H1 (cell line): ENCODE data around the gene MLANA. TPM values are rescaled to one million over a fixed set of nuclear protein-coding genes. Genes with fewer than 3 reads are reported as not detected.

Source experiments
- CTCF ChIA-PET: fragments of 300-600 bp; sonication (Branson Sonifier 250); formaldehyde crosslinking; loops from one replicate; lab custom pipeline; 2021; ENCODE audit not compliant: partially characterized antibody; lab: Charles Lee
- POLR2A ChIA-PET: fragments of 300-600 bp; sonication (Branson Sonifier 250); formaldehyde crosslinking; loops from one replicate; lab custom pipeline; 2021; ENCODE audit warnings: inconsistent platforms; ENCODE audit not compliant: partially characterized antibody; lab: Charles Lee
- DNase-seq, 2 experiments: peaks; one replicate each; pipeline versions ENCODE4 v3.0.0 to v3.0.0-alpha.2; 2010 to 2022; ENCODE audit warnings: low spot score in 2 of 2, low read depth in 1 of 2, mixed read lengths in 1 of 2
- FAIRE-seq: peaks from 2 replicates; lab custom pipeline; 2011; peaks lifted over from hg19 to GRCh38; lab: Jason Lieb, UNC
- H2AFZ ChIP-seq: 2 replicates; pipeline ENCODE4 v1.8.1; 2012; ENCODE audit warnings: low read length, inconsistent platforms
- H2AK5ac ChIP-seq: 2 replicates; pipeline ENCODE4 v1.6.1; 2013; ENCODE audit warnings: low read depth, low read length
- H2BK120ac ChIP-seq: replicated peaks from 2 replicates; pipeline ENCODE3; 2013; ENCODE audit warnings: low read depth, low read length, inconsistent platforms
- H2BK12ac ChIP-seq: 2 replicates; pipeline ENCODE4 v1.6.1; 2013; ENCODE audit warnings: low read depth, low read length
- H2BK15ac ChIP-seq: 2 replicates; pipeline ENCODE4 v1.6.1; 2013; ENCODE audit warnings: low read length
- H2BK20ac ChIP-seq: 2 replicates; pipeline ENCODE4 v1.6.1; 2013; ENCODE audit warnings: low read length
- H2BK5ac ChIP-seq: 2 replicates; pipeline ENCODE4 v1.6.1; 2013; ENCODE audit warnings: low read depth, low read length
- H3K14ac ChIP-seq: 2 replicates; pipeline ENCODE4 v1.6.1; 2013; ENCODE audit warnings: inconsistent platforms; ENCODE audit not compliant: insufficient read length
- H3K18ac ChIP-seq: 2 replicates; pipeline ENCODE4 v1.6.1; 2013; ENCODE audit warnings: low read length; ENCODE audit errors: extremely low read depth
- H3K23ac ChIP-seq: 2 replicates; pipeline ENCODE4 v1.6.1; 2013; ENCODE audit warnings: inconsistent platforms; ENCODE audit not compliant: insufficient read length
- H3K23me2 ChIP-seq: 2 replicates; pipeline ENCODE4 v1.6.1; 2013; ENCODE audit warnings: low read depth, low read length
- H3K27ac ChIP-seq: 2 replicates; pipeline ENCODE4 v1.6.1; 2011; ENCODE audit warnings: low read depth, low read length, inconsistent platforms
- H3K27me3 ChIP-seq, 4 experiments: replicated peaks in 1 of 4; 1 replicate in 1 of 4; 2 replicates in 3 of 4; pipeline versions ENCODE4 v1.6.1 to v1.8.1; 2011 to 2013; ENCODE audit warnings: low read length in 3 of 4, mild to moderate bottlenecking in 3 of 4, inconsistent platforms in 2 of 4, mixed read lengths in 2 of 4, moderate library complexity in 1 of 4; ENCODE audit not compliant: control insufficient read depth in 3 of 4, insufficient read depth in 3 of 4; ENCODE audit errors: extremely low read depth in 1 of 4
- H3K36me3 ChIP-seq, 4 experiments: 2 replicates each; pipeline versions ENCODE4 v1.6.1 to v1.8.1; 2011 to 2013; ENCODE audit warnings: mild to moderate bottlenecking in 4 of 4, low read length in 3 of 4, moderate library complexity in 2 of 4, control low read depth in 1 of 4, inconsistent platforms in 1 of 4; ENCODE audit not compliant: insufficient read depth in 4 of 4, control insufficient read depth in 2 of 4
- H3K4ac ChIP-seq: replicated peaks from 2 replicates; pipeline ENCODE3; 2013; ENCODE audit warnings: low read length, low read depth, mixed read lengths, inconsistent platforms; ENCODE audit not compliant: insufficient read length
- H3K4me1 ChIP-seq, 4 experiments: replicated peaks in 1 of 4; 1 replicate in 1 of 4; 2 replicates in 3 of 4; pipeline versions ENCODE4 v1.6.1 to v1.8.1; 2011 to 2013; ENCODE audit warnings: low read length in 3 of 4, inconsistent platforms in 2 of 4, mixed read lengths in 1 of 4; ENCODE audit not compliant: insufficient read depth in 4 of 4, control insufficient read depth in 3 of 4
- H3K4me2 ChIP-seq, 2 experiments: 2 replicates each; pipeline versions ENCODE4 v1.6.1 to v1.8.1; 2011 to 2013; ENCODE audit warnings: low read depth in 2 of 2, low read length in 2 of 2, control low read depth in 1 of 2, inconsistent platforms in 1 of 2, mild to moderate bottlenecking in 1 of 2; ENCODE audit not compliant: insufficient read depth in 1 of 2
- H3K4me3 ChIP-seq, 4 experiments: fragments of 200-600, 300-600 bp in 1 of 4; sonication (generic), shearing (Covaris generic), sonication (Bioruptor Twin) in 1 of 4; 2 replicates each; pipeline versions ENCODE4 v1.5.1 to v1.8.1; 2011 to 2016; ENCODE audit warnings: low read length in 4 of 4, low read depth in 3 of 4, control low read depth in 2 of 4, inconsistent platforms in 2 of 4, mild to moderate bottlenecking in 2 of 4, mixed read lengths in 1 of 4, moderate library complexity in 1 of 4; ENCODE audit not compliant: insufficient read depth in 2 of 4; ENCODE audit errors: extremely low read depth in 1 of 4
- H3K56ac ChIP-seq: replicated peaks from 2 replicates; pipeline ENCODE3; 2013; ENCODE audit warnings: low read depth, mild to moderate bottlenecking, mixed read lengths, low read length, inconsistent platforms; ENCODE audit not compliant: insufficient read length
- H3K79me1 ChIP-seq: 2 replicates; pipeline ENCODE4 v1.6.1; 2013; ENCODE audit warnings: low read depth, low read length, control low read depth
- H3K79me2 ChIP-seq, 2 experiments: 2 replicates each; pipeline versions ENCODE4 v1.6.1 to v1.8.1; 2012 to 2013; ENCODE audit warnings: low read length in 2 of 2, mild to moderate bottlenecking in 2 of 2, inconsistent platforms in 1 of 2; ENCODE audit not compliant: insufficient read depth in 2 of 2, control insufficient read depth in 1 of 2
- H3K9ac ChIP-seq, 4 experiments: replicated peaks in 1 of 4; 1 replicate in 1 of 4; 2 replicates in 3 of 4; pipeline versions ENCODE4 v1.6.1 to v1.8.1; 2011 to 2013; ENCODE audit warnings: low read depth in 3 of 4, low read length in 3 of 4, control low read depth in 2 of 4, mild to moderate bottlenecking in 2 of 4, moderate library complexity in 2 of 4, inconsistent platforms in 1 of 4; ENCODE audit errors: extremely low read depth in 1 of 4
- H3K9me3 ChIP-seq, 2 experiments: 2 replicates each; pipeline versions ENCODE4 v1.6.1 to v1.8.1; 2012 to 2013; ENCODE audit warnings: mild to moderate bottlenecking in 2 of 2, moderate library complexity in 2 of 2, control low read depth in 1 of 2, inconsistent platforms in 1 of 2, low read depth in 1 of 2, low read length in 1 of 2, mixed read lengths in 1 of 2; ENCODE audit not compliant: insufficient read depth in 2 of 2
- H4K20me1 ChIP-seq, 2 experiments: replicated peaks in 1 of 2; 2 replicates each; pipeline versions ENCODE3 to v1.8.1; 2011 to 2013; ENCODE audit warnings: inconsistent platforms in 2 of 2, low read length in 2 of 2, mild to moderate bottlenecking in 1 of 2; ENCODE audit not compliant: insufficient read depth in 2 of 2, control insufficient read depth in 1 of 2
- H4K5ac ChIP-seq: 2 replicates; pipeline ENCODE4 v1.6.1; 2013; ENCODE audit warnings: low read length, low read depth, mixed read lengths, inconsistent platforms; ENCODE audit not compliant: insufficient read length
- H4K8ac ChIP-seq: 2 replicates; pipeline ENCODE4 v1.8.0; 2013; ENCODE audit warnings: mild to moderate bottlenecking, moderate library complexity, low read length, inconsistent platforms; ENCODE audit not compliant: insufficient read depth; ENCODE audit errors: extremely low read depth
- H4K91ac ChIP-seq: replicated peaks from 2 replicates; pipeline ENCODE3; 2013; ENCODE audit warnings: low read length, mixed read lengths, inconsistent platforms; ENCODE audit not compliant: insufficient read length
- CHD2 ChIP-seq: IDR thresholded peaks from 2 replicates; pipeline ENCODE4 v1.6.1; 2012; ENCODE audit warnings: low read length, improper control_type of control experiment
- CTCF ChIP-seq, 3 experiments: IDR thresholded peaks; 1 replicate in 2 of 3; 2 replicates in 1 of 3; pipeline versions ENCODE4 v1.5.1 to v1.6.1; 2011; ENCODE audit warnings: low read length in 3 of 3, mild to moderate bottlenecking in 3 of 3, inconsistent platforms in 2 of 3, low read depth in 1 of 3, moderate library complexity in 1 of 3; ENCODE audit not compliant: insufficient read depth in 1 of 3; ENCODE audit errors: control extremely low read depth in 1 of 3
- EGR1 ChIP-seq: IDR thresholded peaks from 2 replicates; pipeline ENCODE4 v1.6.1; 2011; ENCODE audit warnings: low read depth, low read length, borderline replicate concordance
- GABPA ChIP-seq: IDR thresholded peaks from 2 replicates; pipeline ENCODE4 v1.6.1; 2011; ENCODE audit warnings: mild to moderate bottlenecking, low read length, moderate library complexity, borderline replicate concordance; ENCODE audit not compliant: insufficient read depth
- KDM4A ChIP-seq: IDR thresholded peaks from one replicate; pipeline ENCODE4 v1.7.1; 2012; ENCODE audit warnings: low read depth, mild to moderate bottlenecking, moderate library complexity, low read length, inconsistent platforms; ENCODE audit not compliant: severe bottlenecking
- MAFK ChIP-seq: IDR thresholded peaks from 2 replicates; pipeline ENCODE4 v1.6.1; 2012; ENCODE audit warnings: low read depth, mild to moderate bottlenecking, improper control_type of control experiment, low read length
- NANOG ChIP-seq: IDR thresholded peaks from 2 replicates; pipeline ENCODE4 v1.6.1; 2011; ENCODE audit warnings: low read length, low read depth, mild to moderate bottlenecking, inconsistent platforms; ENCODE audit not compliant: insufficient read depth, poor library complexity, severe bottlenecking
- PHF8 ChIP-seq: fragments of 200-600 bp; sonication (generic); conservative IDR thresholded peaks from 2 replicates; pipeline ENCODE4 v1.7.1; 2012; ENCODE audit warnings: low read depth, mild to moderate bottlenecking, inconsistent platforms, low read length, moderate library complexity
- POU5F1 ChIP-seq: IDR thresholded peaks from 2 replicates; pipeline ENCODE4 v1.6.1; 2011; ENCODE audit warnings: low read depth, mild to moderate bottlenecking, low read length, moderate library complexity
- SP4 ChIP-seq: IDR thresholded peaks from 2 replicates; pipeline ENCODE4 v1.6.1; 2012; ENCODE audit warnings: low read length, inconsistent platforms
- ZNF274 ChIP-seq: IDR thresholded peaks from 2 replicates; pipeline ENCODE4 v1.7.0; 2012; ENCODE audit warnings: low read length, borderline replicate concordance; ENCODE audit errors: extremely low read depth
- WGBS, 2 experiments: shearing (Covaris generic) in 1 of 2; methylation state at CpG; one replicate each; pipeline versions ENCODE4 v1.1.6 to v1.1.7; 2013 to 2015; ENCODE audit warnings: low lambda C conversion rate in 2 of 2, mixed read lengths in 2 of 2, inconsistent platforms in 1 of 2, low coverage in 1 of 2, missing lambda C conversion rate in 1 of 2; ENCODE audit not compliant: insufficient replicate concordance in 2 of 2, insufficient coverage in 1 of 2, insufficient read length in 1 of 2; ENCODE audit errors: extremely low coverage in 1 of 2, missing lambda C conversion rate in 1 of 2; 5-methylcytosine and 5-hydroxymethylcytosine counted together
- polyA plus RNA-seq, 7 experiments: library from polyadenylated mRNA; depleted of rRNA in 3 of 7; stranded (reverse) in 5 of 7; unstranded in 2 of 7; fragments of >200 nt in 5 of 7; fragments of 200-250 nt in 2 of 7; gene quantifications; 1 replicate in 5 of 7; 2 replicates in 1 of 7; 4 replicates in 1 of 7; pipeline versions ENCODE4 v1.2.1 to v1.2.3, GENCODE V29; 2011 to 2013; ENCODE audit warnings: missing spikeins in 2 of 7, mixed read lengths in 2 of 7
- total RNA-seq: library from RNA; stranded (reverse); fragmentation: NEBNext Ultra II Directional; extraction: Animal tissue kit (Norgen Biotek cat#: 25700); gene quantifications from 2 replicates; pipeline ENCODE4 v1.2.1, GENCODE V29; 2021

Gene MLANA
- total and polyA plus RNA-seq, 2 of the 8 experiments (the other 6 are each of a cell fraction or from before 2014, with no cell fraction given) = not detected

DNA sequence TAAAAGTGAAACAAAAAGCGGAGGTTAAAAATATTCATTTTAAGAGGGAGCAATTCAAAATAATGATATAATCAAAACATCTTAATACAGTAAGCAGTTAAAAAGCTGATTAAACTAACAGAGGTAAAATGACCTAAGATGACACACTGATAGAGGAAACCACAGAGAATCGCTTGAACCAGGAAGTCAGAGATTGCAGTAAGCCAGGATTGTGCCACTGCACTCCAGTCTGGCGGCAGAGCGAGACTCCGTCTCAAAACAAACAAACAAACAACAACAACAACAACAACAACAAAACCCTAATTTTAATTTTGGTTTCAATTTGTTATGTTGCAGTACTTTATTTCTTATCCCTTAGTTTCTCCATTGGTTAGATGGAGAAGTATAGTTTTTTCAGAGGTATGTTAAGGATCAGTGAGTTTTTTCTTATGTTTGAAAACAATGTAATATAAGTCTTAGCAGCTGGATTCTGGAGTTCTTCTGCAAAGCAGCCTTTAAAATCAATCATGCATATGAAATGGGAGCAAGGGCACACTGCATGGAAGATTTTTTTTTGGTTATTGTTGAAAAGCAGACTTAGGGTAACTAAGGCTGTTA, 58.5 kb downstream of the MLANA start:
- Histone ChIP-seq H3K14ac (no peak overlapping the region), H3K4me3 (no peak overlapping the region), H3K23me2 (no peaks in the 10 kb centered on the region), H3K4me1 (no peaks in the 10 kb centered on the region), H3K56ac (no peak overlapping the region), H3K27me3 (no peaks in the 10 kb centered on the region), H2BK12ac (no peak overlapping the region), H2AK5ac (no peak overlapping the region), H4K20me1 (no peaks in the 10 kb centered on the region), H3K27ac (no peak overlapping the region), H3K4me2 (no peak overlapping the region), H2BK20ac (no peak overlapping the region), H2BK5ac (no peak overlapping the region), H3K79me1 (no peaks in the 10 kb centered on the region), H3K18ac (no peak overlapping the region), H3K9me3 (no peaks in the 10 kb centered on the region), H4K8ac (no peak overlapping the region), H3K23ac (no peak overlapping the region), H3K36me3 (no peaks in the 10 kb centered on the region), H3K9ac (no peak overlapping the region), H3K79me2 (no peaks in the 10 kb centered on the region), H4K91ac (no peak overlapping the region), H2BK15ac (no peak overlapping the region), H2AFZ (no peak overlapping the region), H2BK120ac (no peak overlapping the region), H4K5ac (no peak overlapping the region), H3K4ac (no peak overlapping the region)
- 75% methylated on average over 5 of the region's 5 CpGs; no CpG with 5 or more reads in 1 of the 2 experiments for WGBS, 2 experiments
- no peak for DNase-seq
- POLR2A ChIA-PET = no interaction called here
- peak; percentile 19 for FAIRE-seq
- CTCF ChIA-PET = no interaction called here
- TF ChIP-seq CHD2 (no peak), CTCF (IDR thresholded peaks at IDR 0.05; ENCODE audit: control extremely low read depth in 1 of 3, insufficient read depth in 1 of 3, low read depth in 1 of 3, low read length in 3 of 3) (no peak), SP4 (no peak), KDM4A (no peak), PHF8 (no peak), POU5F1 (no peak), MAFK (no peak), GABPA (no peak), ZNF274 (no peak), NANOG (no peak), EGR1 (no peak)
